Erythroblast (primary cell): ENCODE data around the gene ZNF507.

Experiments used
- GATA1 ChIP-seq: IDR thresholded peaks from 2 replicates; pipeline ENCODE4 v1.6.1; 2011; ENCODE audit warnings: low read depth, mild to moderate bottlenecking, control low read depth, low read length, moderate library complexity
- POLR2A ChIP-seq: IDR thresholded peaks from 2 replicates; pipeline ENCODE4 v1.6.1; 2011; ENCODE audit warnings: mild to moderate bottlenecking, low read length

DNA sequence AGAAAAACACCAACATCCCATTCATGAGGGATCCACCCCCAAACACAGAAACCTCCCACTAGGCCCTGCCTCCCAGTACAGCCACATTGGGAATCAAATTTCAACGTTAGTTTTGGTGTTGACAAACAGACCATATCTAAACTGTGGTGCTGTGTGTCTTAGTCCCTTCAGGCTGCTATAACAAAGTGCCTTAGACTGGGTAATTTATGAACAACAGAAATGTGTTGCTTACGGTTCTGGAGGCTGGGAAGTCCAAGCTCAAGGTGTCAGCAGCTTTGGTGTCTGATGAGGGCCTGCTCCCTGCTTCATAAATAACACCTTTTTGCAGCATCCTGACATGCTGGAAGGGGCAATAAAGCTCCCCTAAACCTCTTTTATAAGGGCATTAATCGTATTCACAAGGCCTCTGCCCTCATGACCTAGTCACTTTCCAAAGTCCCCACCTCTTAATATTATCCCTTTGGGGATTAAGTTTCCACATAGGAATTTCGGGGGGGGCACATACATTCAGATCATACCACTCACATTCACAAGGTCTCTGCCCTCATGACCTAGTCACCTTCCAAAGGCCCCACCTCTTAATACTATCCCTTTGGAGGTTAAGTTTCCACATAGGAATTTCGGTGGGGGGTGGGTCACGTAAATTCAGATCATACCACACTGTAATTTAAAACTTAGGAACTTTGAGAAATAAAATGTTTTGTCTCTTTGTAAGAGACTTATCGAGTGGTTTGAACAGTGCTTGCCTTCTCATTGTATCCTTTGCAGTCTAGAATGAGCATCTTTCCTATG lies 27.5 kb downstream of the ZNF507 start:
- TF ChIP-seq POLR2A (no peak), GATA1 (no peak)
